GM21515 (cell line): Measurements from ENCODE around the gene TOB1.
"Not testable (repeated sequence)": the region's sequence is repeated elsewhere in the genome, so short reads cannot be mapped to it uniquely, and the experiment has no call there.

Source experiments
- ATAC-seq: cut with Tn5 transposase; IDR thresholded peaks from one replicate; pipeline ENCODE4 v1.9.1; 2021; ENCODE audit not compliant: unreplicated experiment

Gene TOB1

GRCh38 chr17:50868602-50869001, 2.4 kb upstream of the TOB1 start:
- ATAC-seq, result no peak

GRCh38 chr17:50868140-50868438, 1.9 kb upstream of the TOB1 start:
- ATAC-seq, result no peak

GRCh38 chr17:50867363-50868139, 1.4 kb upstream of the TOB1 start:
- ATAC-seq, result peak; percentile 37

- ATAC-seq, result peak; percentile 9
These were observed 802 bp upstream of the TOB1 start for GRCh38 chr17:50866950-50867362.

GRCh38 chr17:50865868-50866260, 290 bp downstream of the TOB1 start:
- ATAC-seq, result peak; percentile 12

- peak; percentile 5 for ATAC-seq
These were observed 890 bp downstream of the TOB1 start for GRCh38 chr17:50865060-50865867.

GRCh38 chr17:50864747-50865059, 1.5 kb downstream of the TOB1 start:
- no peak for ATAC-seq

GRCh38 chr17:50863931-50864330, 2.2 kb downstream of the TOB1 start:
- no peak for ATAC-seq

GRCh38 chr17:50863221-50863843, 2.8 kb downstream of the TOB1 start:
- no peak for ATAC-seq

- no peak for ATAC-seq
These were observed 4.2 kb downstream of the TOB1 start for GRCh38 chr17:50861822-50862528.

- no peak for ATAC-seq
These were observed 4.8 kb downstream of the TOB1 start for GRCh38 chr17:50861334-50861676.

- not testable (repeated sequence) for ATAC-seq
These were observed 6.4 kb downstream of the TOB1 start for GRCh38 chr17:50859727-50860126.

- no peak for ATAC-seq
These were observed 7.5 kb downstream of the TOB1 start for GRCh38 chr17:50858486-50859225.

GRCh38 chr17:50856431-50856830, 9.7 kb downstream of the TOB1 start:
- no peak for ATAC-seq

GRCh38 chr17:50855708-50856330, 10.3 kb downstream of the TOB1 start:
- ATAC-seq, result no peak

GRCh38 chr17:50853781-50854180, 12.4 kb downstream of the TOB1 start:
- ATAC-seq, result no peak

GRCh38 chr17:50853015-50853615, 13.0 kb downstream of the TOB1 start:
- no peak for ATAC-seq

- ATAC-seq, result no peak
These were observed 15.5 kb downstream of the TOB1 start for GRCh38 chr17:50850640-50851039.

- no peak for ATAC-seq
These were observed 17.4 kb downstream of the TOB1 start for GRCh38 chr17:50848711-50849110.

GRCh38 chr17:50848039-50848438, 18.1 kb downstream of the TOB1 start:
- no peak for ATAC-seq
